ENCODE results near the gene PTCD2.
"Not testable (repeated sequence)": the region's sequence is repeated elsewhere in the genome, so short reads cannot be mapped to it uniquely, and the experiment has no call there.

Gene PTCD2

GRCh38 chr5:72380492-72381274 is 60.5 kb downstream of the PTCD2 start:
- no peak for DNase-seq (ENCODE audit: low spot score)

DNA sequence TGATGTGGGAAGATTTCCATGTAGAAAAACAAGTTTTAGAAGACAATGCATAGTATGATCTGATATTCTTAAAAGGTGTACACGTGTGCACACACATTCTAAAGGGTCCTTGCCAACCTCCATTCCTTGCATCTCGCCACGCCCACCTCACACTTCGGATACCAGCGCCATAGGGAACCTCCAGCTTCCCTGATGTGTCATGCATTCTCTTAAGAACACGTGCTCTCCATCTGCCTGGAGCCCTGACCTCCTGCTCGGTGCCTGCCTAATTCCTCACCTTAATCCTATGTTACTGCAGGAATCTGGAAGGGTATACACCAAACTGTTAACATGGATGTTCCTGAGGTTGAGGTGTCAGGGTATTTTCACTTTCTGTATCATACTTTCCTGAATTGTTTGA is 63.1 kb downstream of the PTCD2 start:
- DNase-seq (ENCODE audit: low spot score), result no peak

DNA sequence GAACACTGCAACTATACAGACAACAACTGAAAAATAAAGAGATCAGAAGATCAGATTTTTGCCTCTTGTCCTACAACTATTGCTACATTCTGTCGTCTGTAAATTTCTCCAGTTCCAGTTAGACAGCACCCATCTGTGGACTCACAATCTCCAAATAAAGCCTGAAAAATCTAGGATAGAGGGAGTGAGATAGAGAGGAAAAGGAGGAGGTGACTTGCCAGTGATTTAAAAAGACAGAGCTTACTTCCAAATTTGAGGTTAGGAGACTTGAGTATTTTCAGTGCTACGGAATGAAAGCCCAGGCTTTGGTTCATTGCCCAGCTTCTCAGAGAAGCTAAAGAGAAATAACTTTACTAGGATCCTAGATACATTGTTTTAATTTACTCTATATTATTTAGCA is 63.6 kb downstream of the PTCD2 start:
- DNase-seq (ENCODE audit: low spot score), result no peak

DNA sequence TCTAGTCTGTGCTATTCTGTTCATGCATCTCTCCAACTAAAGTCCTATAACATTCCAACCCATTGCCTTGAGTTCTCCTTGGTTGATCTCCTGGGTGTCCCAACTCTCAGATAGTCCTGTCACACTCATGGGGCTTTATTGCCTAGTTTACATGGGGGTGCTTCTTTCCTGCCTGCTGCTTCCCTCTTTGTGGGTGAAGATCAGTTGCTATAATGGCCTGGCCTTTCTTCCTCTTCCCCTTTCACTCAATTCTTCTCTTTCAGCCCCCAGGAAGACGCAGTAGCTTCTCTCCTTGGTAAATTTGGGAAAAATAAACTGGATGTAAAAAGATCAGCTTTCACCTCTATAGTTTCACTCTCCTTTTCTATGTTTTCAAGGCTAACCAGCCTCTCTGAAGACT is 66.5 kb downstream of the PTCD2 start:
- DNase-seq (ENCODE audit: low spot score), result no peak

- no peak for DNase-seq (ENCODE audit: low spot score)
Observed at GRCh38 chr5:72387985-72388384, 67.8 kb downstream of the PTCD2 start.

- DNase-seq (ENCODE audit: low spot score), result no peak
Observed at GRCh38 chr5:72388646-72389045, 68.5 kb downstream of the PTCD2 start.

- no peak for DNase-seq (ENCODE audit: low spot score)
Observed at GRCh38 chr5:72390836-72391235, 70.7 kb downstream of the PTCD2 start.

DNA sequence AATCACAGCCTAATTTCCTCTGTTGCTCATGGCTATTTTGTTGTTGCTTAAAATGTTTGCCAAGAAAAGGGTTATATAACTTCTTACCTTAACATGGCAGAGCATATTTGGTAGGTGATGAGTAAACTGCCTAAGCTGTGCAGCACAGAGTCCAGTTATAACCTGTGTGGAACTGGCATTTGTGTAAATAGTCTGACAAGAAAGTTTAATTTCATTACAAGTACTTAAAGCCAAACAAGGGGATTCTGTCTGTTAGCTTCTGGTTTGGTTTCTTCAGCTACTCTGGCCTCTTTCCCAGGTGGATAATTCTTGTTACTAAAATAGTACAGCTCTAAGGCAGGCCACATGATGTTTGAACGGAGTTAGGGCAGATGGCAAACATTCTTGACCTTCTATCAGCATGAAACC is 72.2 kb downstream of the PTCD2 start:
- DNase-seq (ENCODE audit: low spot score), result no peak

GRCh38 chr5:72393052-72393451 is 72.9 kb downstream of the PTCD2 start:
- DNase-seq (ENCODE audit: low spot score), result no peak

GRCh38 chr5:72394688-72395087 is 74.5 kb downstream of the PTCD2 start:
- no peak for DNase-seq (ENCODE audit: low spot score)

GRCh38 chr5:72397836-72398235 is 77.7 kb downstream of the PTCD2 start:
- DNase-seq (ENCODE audit: low spot score), result no peak

DNA sequence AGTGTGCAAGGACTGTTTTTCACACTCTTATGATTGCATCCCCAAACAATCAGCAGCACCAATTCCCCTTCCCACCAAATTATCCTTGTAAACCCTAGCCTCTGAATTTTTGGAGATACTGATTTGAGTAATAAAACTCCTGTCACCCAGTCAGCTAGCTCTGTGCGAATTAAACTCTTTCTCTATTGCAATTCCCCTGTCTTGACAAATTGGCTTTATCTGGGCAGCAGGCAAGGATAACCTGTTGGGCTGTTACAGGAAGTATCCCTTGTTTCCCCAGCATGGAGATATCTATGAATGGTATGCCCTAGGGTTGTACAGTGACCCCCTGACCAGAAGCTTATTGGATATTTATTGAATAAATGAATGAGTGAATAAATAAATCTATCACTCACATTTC is 80.8 kb downstream of the PTCD2 start:
- DNase-seq (ENCODE audit: low spot score), result no peak

DNA sequence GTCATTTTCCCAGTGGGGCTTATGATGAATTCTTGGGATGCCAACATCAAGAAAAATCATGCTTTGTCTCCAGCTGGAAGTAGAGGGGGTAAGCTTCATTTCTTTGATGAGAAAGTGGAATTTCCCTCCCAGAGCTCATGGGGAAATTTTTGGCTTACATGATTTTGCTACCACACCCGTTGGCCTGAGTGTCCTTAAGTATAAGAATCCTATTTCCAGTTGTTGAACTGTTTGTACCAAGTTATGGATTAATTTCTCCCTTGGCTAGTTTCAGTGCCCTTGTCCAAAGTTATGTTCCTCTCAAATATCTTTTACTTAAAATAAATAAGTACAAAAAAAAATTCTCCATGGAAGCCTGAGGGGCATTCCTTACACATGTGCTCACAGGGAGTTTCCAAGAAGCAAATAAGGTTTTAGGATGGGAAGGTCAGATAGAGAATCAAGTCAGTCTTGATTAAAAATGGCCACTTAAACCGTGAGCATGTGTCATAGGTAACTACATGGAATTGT is 82.3 kb downstream of the PTCD2 start:
- DNase-seq (ENCODE audit: low spot score), result no peak

DNA sequence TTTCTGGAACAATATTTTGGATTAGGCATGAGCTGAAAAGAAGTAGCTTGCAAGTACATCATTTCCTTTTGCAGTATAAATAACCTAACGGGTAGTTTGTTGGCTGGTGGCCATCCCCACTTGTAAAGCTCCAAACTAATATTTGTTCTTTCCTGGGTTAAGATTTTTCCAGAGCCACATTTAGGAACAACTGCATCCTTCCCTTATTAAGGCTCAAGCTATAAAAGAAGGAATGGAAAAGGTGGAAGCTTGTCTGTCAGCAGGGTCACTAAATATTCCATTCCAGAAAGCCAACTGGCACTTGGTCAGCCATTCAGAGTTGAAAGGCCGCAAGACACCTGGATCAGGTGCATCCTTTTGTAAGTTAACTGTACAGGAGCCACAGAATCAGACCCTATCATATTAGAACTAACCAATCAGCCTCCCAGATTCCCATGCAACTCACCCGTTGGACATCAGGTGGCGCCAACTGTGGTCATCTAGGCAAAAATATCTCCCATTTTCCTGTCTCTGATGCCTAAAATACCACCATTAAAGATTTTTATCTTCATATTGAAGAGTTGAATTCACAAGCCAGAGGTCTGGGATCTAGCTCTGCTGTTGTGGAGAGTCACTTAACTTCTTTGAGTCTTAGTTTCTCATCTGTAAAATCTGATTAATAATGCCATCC is 82.9 kb downstream of the PTCD2 start:
- DNase-seq (ENCODE audit: low spot score), result no peak

DNA sequence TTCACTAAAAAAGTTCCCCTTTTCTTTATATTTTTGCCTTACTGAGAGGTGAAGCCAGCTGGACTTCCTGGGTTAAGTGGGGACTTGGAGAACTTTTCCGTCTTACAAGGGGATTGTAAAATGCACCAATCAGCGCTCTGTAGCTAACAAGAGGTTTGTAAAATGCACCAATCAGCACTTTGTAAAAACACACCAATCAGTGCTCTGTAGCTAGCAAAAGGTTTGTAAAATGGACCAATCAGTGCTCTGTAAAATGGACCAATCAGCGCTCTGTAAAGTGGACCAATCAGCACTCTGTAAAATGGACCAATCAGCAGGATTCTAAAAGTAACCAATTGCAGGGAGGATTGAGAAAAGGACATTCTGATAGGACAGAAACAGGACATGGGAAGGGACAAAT is 84.6 kb downstream of the PTCD2 start:
- not testable (repeated sequence) for DNase-seq (ENCODE audit: low spot score)

DNA sequence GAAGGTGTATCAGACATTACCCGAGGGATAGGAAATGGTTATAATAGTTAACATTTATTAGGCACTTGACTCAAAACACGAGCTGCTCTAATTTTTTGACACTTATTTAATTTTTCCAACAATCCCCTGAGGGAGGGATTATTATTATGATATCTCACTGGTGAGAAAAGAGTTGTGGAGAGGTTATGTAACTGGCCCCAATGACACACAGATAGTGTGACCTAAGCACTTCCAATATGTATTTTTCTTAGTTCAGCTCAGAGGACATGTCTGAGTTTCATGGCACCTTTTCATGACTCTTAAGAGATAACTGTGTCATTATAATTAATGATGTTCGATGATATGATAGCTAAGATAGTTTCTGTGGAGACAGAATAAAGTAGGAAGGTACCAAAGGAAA is 86.9 kb downstream of the PTCD2 start:
- no peak for DNase-seq (ENCODE audit: low spot score)

DNA sequence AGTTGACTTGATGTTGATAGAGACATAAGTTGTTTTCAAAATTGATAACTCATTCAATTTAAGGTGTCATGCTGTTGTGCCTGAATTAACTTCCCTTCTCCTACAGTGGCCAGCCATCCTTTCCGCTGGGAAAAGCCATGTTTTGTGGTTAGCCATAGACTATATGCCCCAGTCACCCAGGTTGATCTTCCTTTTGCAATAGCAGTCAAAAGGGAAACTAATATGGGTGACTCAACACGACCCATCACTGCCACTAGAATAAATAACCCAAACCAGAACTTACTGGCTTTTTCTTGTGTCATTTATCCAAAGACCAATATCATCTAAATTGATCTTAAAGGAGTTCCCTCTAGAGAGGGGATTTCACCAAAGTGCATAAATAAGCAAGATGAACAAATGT is 87.4 kb downstream of the PTCD2 start:
- DNase-seq (ENCODE audit: low spot score), result no peak

GRCh38 chr5:72408127-72408526 is 88.0 kb downstream of the PTCD2 start:
- no peak for DNase-seq (ENCODE audit: low spot score)

GRCh38 chr5:72408603-72409002 is 88.4 kb downstream of the PTCD2 start:
- DNase-seq (ENCODE audit: low spot score), result no peak

DNA sequence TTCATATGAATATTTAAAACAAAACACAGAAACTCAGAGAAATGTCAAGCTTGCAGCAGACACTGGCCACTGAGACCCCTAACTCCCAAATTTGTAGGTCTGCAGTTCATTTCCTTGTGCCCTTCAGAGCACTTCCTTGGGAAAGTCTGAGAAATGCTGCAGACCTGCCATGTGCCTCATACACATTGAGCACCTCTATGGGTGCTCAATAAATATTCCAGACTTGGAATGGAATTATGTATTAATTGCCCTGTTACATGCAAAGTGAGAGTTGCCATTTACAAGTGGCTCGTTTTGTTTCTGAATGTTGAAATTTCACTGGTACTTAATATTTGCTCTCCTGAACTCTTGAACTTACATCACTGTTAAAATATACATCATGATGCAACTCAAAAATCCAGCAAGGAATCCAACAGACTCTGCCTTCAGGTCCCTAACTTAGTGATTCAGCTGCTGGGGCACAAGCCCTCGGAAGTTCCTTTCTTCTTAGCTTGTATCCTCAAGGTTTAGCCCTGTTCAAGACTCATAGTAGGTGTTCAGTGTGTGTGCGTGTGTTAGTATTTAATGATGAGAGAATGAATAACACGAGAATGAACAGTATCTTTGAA is 90.6 kb downstream of the PTCD2 start:
- DNase-seq (ENCODE audit: low spot score), result no peak

DNA sequence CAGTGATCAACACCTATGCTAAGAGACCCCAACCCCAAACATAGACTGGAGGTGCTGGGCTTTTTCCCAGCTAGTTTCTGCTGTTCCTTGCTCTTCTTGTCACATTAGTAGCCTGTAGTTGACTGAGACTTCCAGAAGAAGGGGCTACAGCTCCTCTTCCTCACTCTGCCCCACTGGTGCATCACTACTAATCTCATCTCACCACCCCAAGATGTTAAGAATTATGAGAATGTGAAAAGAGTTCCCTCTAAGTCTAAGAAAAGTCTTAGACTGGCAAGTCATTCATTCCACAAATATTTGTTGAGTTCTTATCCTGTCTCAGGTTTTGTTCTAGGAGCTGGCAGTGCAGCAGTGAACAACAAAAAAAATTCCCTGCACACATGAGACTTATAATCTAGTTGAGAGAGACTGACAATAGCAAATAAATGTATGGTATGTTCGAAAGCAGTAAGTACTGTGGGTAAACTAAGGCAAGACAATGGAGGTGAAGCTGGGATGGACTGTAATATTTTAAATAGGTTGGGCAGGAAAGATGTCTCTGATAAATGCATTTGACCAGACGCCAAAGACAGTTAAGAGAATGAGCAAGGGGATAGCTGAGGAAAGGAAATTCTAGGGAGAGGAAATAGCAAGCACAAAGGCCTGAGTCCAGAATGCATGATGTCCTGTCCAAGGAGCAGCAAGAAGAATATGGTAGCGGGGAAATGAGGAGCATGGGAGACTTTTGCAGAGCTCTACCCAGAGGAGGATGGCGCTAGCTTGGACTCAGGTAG is 92.3 kb downstream of the PTCD2 start:
- no peak for DNase-seq (ENCODE audit: low spot score)

DNA sequence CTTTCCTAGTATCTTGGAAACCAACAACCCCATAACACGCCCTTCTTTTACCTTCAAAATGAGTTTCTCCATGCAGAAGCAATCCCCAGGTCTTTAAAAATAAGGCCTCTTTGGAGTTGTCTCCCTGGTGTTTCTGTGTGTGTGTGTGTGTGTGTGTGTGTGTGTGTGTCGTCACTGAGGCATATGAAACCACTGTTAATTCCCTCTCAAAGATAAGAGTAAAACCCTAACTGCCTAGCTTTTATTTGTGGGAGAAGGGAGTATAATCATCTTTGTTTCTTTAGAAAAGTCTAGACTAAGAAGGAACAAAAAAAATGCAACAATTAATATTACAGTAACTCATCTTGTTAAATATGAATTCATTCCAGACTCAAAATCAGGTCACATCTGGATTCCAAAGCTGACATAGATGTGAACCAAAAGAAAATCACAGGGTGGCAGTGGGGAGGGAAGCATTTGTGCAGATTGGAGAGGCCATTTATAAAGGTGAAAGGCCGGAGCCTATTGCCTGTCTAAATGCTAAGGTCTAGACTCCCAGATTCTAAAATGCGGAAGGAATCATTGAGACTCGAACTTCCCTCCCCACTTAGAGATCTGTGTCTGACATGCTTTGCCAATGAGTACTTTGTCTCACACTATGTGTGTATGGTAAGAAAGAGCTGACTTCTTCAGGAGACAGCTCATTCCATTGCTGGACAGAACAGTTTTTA is 95.6 kb downstream of the PTCD2 start:
- no peak for DNase-seq (ENCODE audit: low spot score)

Data from left forelimb (tissue), 1 donor.